GM08714 (cell line): Measurements from ENCODE around the gene PIK3CD.
A peak's percentile ranks its signal among the peaks of the same experiment; 100 is the strongest.
"Not testable (repeated sequence)": the region's sequence is repeated elsewhere in the genome, so short reads cannot be mapped to it uniquely, and the experiment has no call there.

Source experiments
- H3K4me3 ChIP-seq: fragments of 200-500 bp; sonication (Bioruptor generic); 2 replicates; pipeline ENCODE4 v1.5.1; 2014; ENCODE audit warnings: mild to moderate bottlenecking, low read length, inconsistent platforms
- ZNF274 ChIP-seq: IDR thresholded peaks from 2 replicates; pipeline ENCODE4 v1.6.1; 2012; ENCODE audit warnings: mild to moderate bottlenecking, low read depth, low read length

The PIK3CD gene

GRCh38 chr1:9703681-9704080 is 52.1 kb downstream of the PIK3CD start:
- H3K4me3 ChIP-seq, result no peak overlapping the region
- TF ChIP-seq ZNF274, result no peak

- no peak overlapping the region for H3K4me3 ChIP-seq
Observed at GRCh38 chr1:9705337-9706093, 54.0 kb downstream of the PIK3CD start.

GRCh38 chr1:9706178-9706577 is 54.6 kb downstream of the PIK3CD start:
- TF ChIP-seq ZNF274, result no peak

More at GRCh38 chr1:9705337-9706093, 54.0 kb downstream of the PIK3CD start:
- no peak for TF ChIP-seq ZNF274

GRCh38 chr1:9710037-9710436 is 58.5 kb downstream of the PIK3CD start:
- no peak for TF ChIP-seq ZNF274
- H3K4me3 ChIP-seq, result no peak overlapping the region

More at GRCh38 chr1:9706178-9706577, 54.6 kb downstream of the PIK3CD start:
- no peak overlapping the region for H3K4me3 ChIP-seq

GRCh38 chr1:9711466-9712020 is 60.0 kb downstream of the PIK3CD start:
- no peak for TF ChIP-seq ZNF274
- H3K4me3 ChIP-seq, result no peak overlapping the region

- not testable (repeated sequence) for H3K4me3 ChIP-seq
Observed at GRCh38 chr1:9712767-9713166, 61.2 kb downstream of the PIK3CD start.

- no peak overlapping the region for H3K4me3 ChIP-seq
- no peak for TF ChIP-seq ZNF274
Observed at GRCh38 chr1:9714257-9714718, 62.8 kb downstream of the PIK3CD start.

- TF ChIP-seq ZNF274, result no peak
- no peak overlapping the region for H3K4me3 ChIP-seq
Observed at GRCh38 chr1:9715536-9716226, 64.2 kb downstream of the PIK3CD start.

GRCh38 chr1:9716404-9717192 is 65.1 kb downstream of the PIK3CD start:
- H3K4me3 ChIP-seq, result peak overlapping the region; percentile 35; the same call in 1 of the 2 replicates

GRCh38 chr1:9717193-9718005 is 65.9 kb downstream of the PIK3CD start:
- peak overlapping the region; percentile 35; the same call in 1 of the 2 replicates for H3K4me3 ChIP-seq

More at GRCh38 chr1:9716404-9717192, 65.1 kb downstream of the PIK3CD start:
- TF ChIP-seq ZNF274, result no peak

GRCh38 chr1:9718006-9718680 is 66.6 kb downstream of the PIK3CD start:
- TF ChIP-seq ZNF274, result no peak
- H3K4me3 ChIP-seq, result peak overlapping the region; percentile 5; the same call in 1 of the 2 replicates

More at GRCh38 chr1:9717193-9718005, 65.9 kb downstream of the PIK3CD start:
- no peak for TF ChIP-seq ZNF274

GRCh38 chr1:9719978-9720722 is 68.6 kb downstream of the PIK3CD start:
- H3K4me3 ChIP-seq, result no peak overlapping the region
- TF ChIP-seq ZNF274, result no peak
